Progenitor cell of endocrine pancreas (in vitro differentiated cells): ENCODE results near the gene EFCAB9. TPM values are rescaled to one million over a fixed set of nuclear protein-coding genes. Genes with fewer than 3 reads are reported as not detected.
A peak's percentile ranks its signal among the peaks of the same experiment; 100 is the strongest.

Experiments used
- DNase-seq: peaks from one replicate; pipeline ENCODE4 v3.0.0; 2021; ENCODE audit warnings: low spot score; ENCODE audit not compliant: unreplicated experiment
- H3K27ac Mint-ChIP-seq: 2 replicates; pipeline ENCODE4 v1.8.0; 2021; ENCODE audit warnings: mild to moderate bottlenecking, moderate library complexity, mixed read lengths
- H3K27me3 Mint-ChIP-seq: 2 replicates; pipeline ENCODE4 v1.8.0; 2021; ENCODE audit warnings: mixed read lengths
- H3K36me3 Mint-ChIP-seq: 2 replicates; pipeline ENCODE4 v1.8.0; 2022; ENCODE audit warnings: mixed read lengths; ENCODE audit not compliant: insufficient read depth
- H3K4me1 Mint-ChIP-seq: 2 replicates; pipeline ENCODE4 v1.8.0; 2021; ENCODE audit warnings: low read depth, mixed read lengths
- H3K4me3 Mint-ChIP-seq: 2 replicates; pipeline ENCODE4 v1.8.0; 2021; ENCODE audit warnings: low read depth, mild to moderate bottlenecking, moderate library complexity, mixed read lengths
- H3K9me3 Mint-ChIP-seq: 2 replicates; pipeline ENCODE4 v1.8.0; 2021; ENCODE audit warnings: low read depth, mixed read lengths
- CTCF ChIP-seq: fragments of 200-600 bp; sonication (generic); IDR thresholded peaks from one replicate; pipeline ENCODE4 v1.5.0; 2021; ENCODE audit warnings: antibody characterized with exemption, mild to moderate bottlenecking; ENCODE audit not compliant: unreplicated experiment
- total RNA-seq: library from RNA; stranded (reverse); gene quantifications from 2 replicates; pipeline ENCODE4 v1.2.1, GENCODE V29; 2021

The EFCAB9 gene
- total RNA-seq, 1 donor from 2014 or later: not detected

DNA sequence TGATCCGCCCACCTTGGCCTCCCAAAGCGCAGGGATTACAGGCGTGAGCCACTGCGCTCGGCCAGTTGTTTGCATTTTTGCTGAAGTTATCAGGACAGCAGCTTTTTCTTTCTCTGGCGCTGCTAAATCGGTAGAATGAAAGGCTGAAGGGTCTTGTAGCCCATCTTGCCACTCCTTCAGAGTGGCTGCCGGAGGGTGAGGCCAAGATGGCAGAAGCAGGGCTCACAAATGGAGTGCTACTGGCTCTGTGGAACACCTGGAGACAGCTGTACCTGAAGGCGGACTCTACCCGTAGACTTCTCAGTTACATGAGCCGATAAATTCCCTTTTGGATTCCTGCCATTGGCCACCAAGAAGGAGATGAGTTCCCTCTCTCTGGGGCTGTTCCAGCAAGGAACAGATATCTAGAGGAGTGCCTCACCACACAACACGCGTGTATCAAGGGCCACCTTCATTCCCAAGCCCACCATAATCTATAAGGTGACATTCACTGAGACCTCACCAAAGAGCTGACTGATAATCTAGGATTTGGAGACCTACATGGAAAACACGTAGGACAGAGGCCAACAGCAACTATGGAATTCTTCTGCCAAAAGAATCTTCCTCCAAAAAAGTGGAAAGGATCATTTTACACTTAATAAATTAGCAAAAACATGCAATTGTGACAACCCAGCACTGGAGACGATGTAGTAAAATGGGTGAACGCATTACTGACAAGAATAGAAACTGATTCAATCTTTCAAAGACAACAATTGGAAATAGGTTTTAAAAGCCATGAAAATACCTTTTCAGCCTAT is 27.7 kb upstream of the EFCAB9 start:
- no peaks in the 10 kb centered on the region for H3K9me3 Mint-ChIP-seq
- TF ChIP-seq CTCF: no peak
- no peaks in the 10 kb centered on the region for H3K27me3 Mint-ChIP-seq
- DNase-seq: no peak
- no peak overlapping the region for H3K27ac Mint-ChIP-seq
- H3K4me3 Mint-ChIP-seq: no peak overlapping the region
- peaks cover 9% of the 10 kb centered on the region for H3K4me1 Mint-ChIP-seq
- no peaks in the 10 kb centered on the region for H3K36me3 Mint-ChIP-seq

GRCh38 chr5:172167895-172168294 is 26.1 kb upstream of the EFCAB9 start:
- Mint-ChIP-seq H3K36me3 (no peaks in the 10 kb centered on the region), H3K27ac (peak overlapping the region; percentile 20), H3K4me1 (peaks cover 7% of the 10 kb centered on the region), H3K9me3 (no peaks in the 10 kb centered on the region), H3K27me3 (no peaks in the 10 kb centered on the region), H3K4me3 (no peak overlapping the region)
- DNase-seq: no peak
- TF ChIP-seq CTCF: no peak

DNA sequence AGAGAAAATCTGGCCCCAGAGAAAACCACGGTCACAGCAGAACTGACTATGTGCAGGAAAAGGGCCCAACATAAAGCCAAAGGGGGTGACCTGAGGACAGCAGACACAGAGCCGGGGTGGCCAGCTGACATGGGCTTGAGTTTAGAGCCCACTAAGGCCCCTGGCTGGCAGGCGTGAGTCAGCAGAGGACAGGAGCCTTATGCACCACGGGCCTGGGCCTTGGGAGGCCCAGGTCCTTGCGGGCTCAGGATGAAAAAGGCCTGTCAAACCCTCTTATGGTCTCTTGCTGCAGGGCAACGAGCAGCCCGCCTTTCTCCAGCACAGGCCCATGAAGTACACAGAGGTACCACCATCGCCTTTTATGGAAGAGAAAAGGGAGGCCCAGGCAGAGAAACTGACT is 25.7 kb upstream of the EFCAB9 start:
- no peak overlapping the region for H3K4me3 Mint-ChIP-seq
- H3K4me1 Mint-ChIP-seq: peaks cover 7% of the 10 kb centered on the region
- no peaks in the 10 kb centered on the region for H3K36me3 Mint-ChIP-seq
- no peaks in the 10 kb centered on the region for H3K9me3 Mint-ChIP-seq
- H3K27ac Mint-ChIP-seq: peak overlapping the region; percentile 20
- H3K27me3 Mint-ChIP-seq: no peaks in the 10 kb centered on the region
- no peak for TF ChIP-seq CTCF
- no peak for DNase-seq

GRCh38 chr5:172169216-172169615 is 24.8 kb upstream of the EFCAB9 start:
- no peak overlapping the region for H3K4me3 Mint-ChIP-seq

DNA sequence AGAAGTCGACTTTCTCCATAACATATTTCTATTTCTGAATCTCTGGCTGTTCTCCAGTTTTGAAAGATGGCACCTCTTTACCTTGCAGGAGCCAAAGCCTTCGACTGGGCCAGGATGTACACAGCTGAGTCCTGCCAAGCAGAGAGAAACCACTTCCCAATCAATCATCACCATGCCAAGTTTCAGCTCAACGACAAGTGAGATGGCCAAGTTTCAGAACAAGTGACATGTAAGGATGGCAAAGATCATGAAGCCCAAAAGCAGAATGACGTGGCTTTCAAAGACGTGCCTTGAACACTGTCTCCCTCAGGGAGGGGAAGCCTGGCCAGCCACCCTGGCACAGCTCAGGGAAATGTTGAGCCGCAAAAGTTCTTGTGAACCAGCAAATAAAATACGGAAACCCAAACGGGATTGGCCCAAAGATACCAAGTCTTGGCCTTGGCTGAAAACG is 23.7 kb upstream of the EFCAB9 start:
- Mint-ChIP-seq H3K9me3 (no peaks in the 10 kb centered on the region), H3K27me3 (no peaks in the 10 kb centered on the region), H3K27ac (no peak overlapping the region), H3K4me3 (no peak overlapping the region), H3K36me3 (no peaks in the 10 kb centered on the region), H3K4me1 (peaks cover 12% of the 10 kb centered on the region)
- no peak for DNase-seq
- TF ChIP-seq CTCF: no peak

More at GRCh38 chr5:172169216-172169615, 24.8 kb upstream of the EFCAB9 start:
- Mint-ChIP-seq H3K9me3 (no peaks in the 10 kb centered on the region), H3K27me3 (no peaks in the 10 kb centered on the region), H3K27ac (no peak overlapping the region), H3K36me3 (no peaks in the 10 kb centered on the region), H3K4me1 (peaks cover 7% of the 10 kb centered on the region)
- TF ChIP-seq CTCF: no peak
- no peak for DNase-seq
